CD4-positive, alpha-beta T cell treated with Interferon gamma for 1 hour (primary cell): ENCODE measurements around the gene FAM53A.

Source experiments
- DNase-seq: peaks from one replicate; pipeline ENCODE4 v3.0.0-alpha.2; 2020

Gene FAM53A

GRCh38 chr4:1683736-1684505 lies at the start of gene FAM53A:
Gene FAM53A (minus strand): TSS chr4:1684313. CDS start chr4:1668741, 15,572 bp downstream.
- DNase-seq, result peak; percentile 92

GRCh38 chr4:1732911-1733310 lies 48.8 kb upstream of the FAM53A start:
- DNase-seq, result no peak

- DNase-seq, result no peak
Observed at GRCh38 chr4:1731180-1731579, 47.1 kb upstream of the FAM53A start.

- no peak for DNase-seq
Observed at GRCh38 chr4:1730532-1731135, 46.5 kb upstream of the FAM53A start.

- DNase-seq, result no peak
Observed at GRCh38 chr4:1728061-1728980, 44.2 kb upstream of the FAM53A start.

- peak; percentile 54 for DNase-seq
Observed at GRCh38 chr4:1727117-1728031, 43.3 kb upstream of the FAM53A start.

GRCh38 chr4:1726146-1726934 lies 42.2 kb upstream of the FAM53A start:
- peak; percentile 84 for DNase-seq

GRCh38 chr4:1725521-1725920 lies 41.4 kb upstream of the FAM53A start:
- no peak for DNase-seq

GRCh38 chr4:1723131-1723801 lies 39.2 kb upstream of the FAM53A start:
- peak; percentile 81 for DNase-seq

- no peak for DNase-seq
Observed at GRCh38 chr4:1722551-1723118, 38.5 kb upstream of the FAM53A start.

GRCh38 chr4:1721666-1722550 lies 37.8 kb upstream of the FAM53A start:
- no peak for DNase-seq

- peak; percentile 98 for DNase-seq
Observed at GRCh38 chr4:1721003-1721665, 37.0 kb upstream of the FAM53A start, which contains the start of the genes TACC3 and TMEM129. Gene TACC3 (plus strand): TSS chr4:1721521. CDS start chr4:1723422, 1,901 bp downstream. Gene TMEM129 (minus strand): TSS chr4:1721323. CDS start chr4:1720837, 486 bp downstream.

GRCh38 chr4:1720163-1720983 lies 36.3 kb upstream of the FAM53A start:
- peak; percentile 38 for DNase-seq

- no peak for DNase-seq
Observed at GRCh38 chr4:1718095-1718850, 34.2 kb upstream of the FAM53A start.

GRCh38 chr4:1717129-1718094 lies 33.3 kb upstream of the FAM53A start:
- DNase-seq, result no peak
